HFF-Myc (cell line): Measurements from ENCODE around the gene COPB2.

Experiments used
- DNase-seq: peaks from one replicate; pipeline ENCODE4 v3.0.0-alpha.2; 2011; ENCODE audit warnings: low read depth; ENCODE audit errors: extremely low read depth
- H3K4me3 ChIP-seq: replicated peaks from 2 replicates; pipeline ENCODE4 v1.5.1; 2011; ENCODE audit warnings: low read depth, mild to moderate bottlenecking, control low read depth, low read length
- TF ChIP-seq, protein P1 (sequence below): IDR thresholded peaks from 2 replicates; pipeline ENCODE4 v1.5.1; 2012; ENCODE audit warnings: mild to moderate bottlenecking, low read depth, low read length, control low read depth; ENCODE audit errors: missing control alignments

The COPB2 gene

GRCh38 chr3:139332092-139332491, 57.4 kb downstream of the COPB2 start:
- DNase-seq = no peak
- no peak overlapping the region for H3K4me3 ChIP-seq
- TF ChIP-seq, protein P1, sequence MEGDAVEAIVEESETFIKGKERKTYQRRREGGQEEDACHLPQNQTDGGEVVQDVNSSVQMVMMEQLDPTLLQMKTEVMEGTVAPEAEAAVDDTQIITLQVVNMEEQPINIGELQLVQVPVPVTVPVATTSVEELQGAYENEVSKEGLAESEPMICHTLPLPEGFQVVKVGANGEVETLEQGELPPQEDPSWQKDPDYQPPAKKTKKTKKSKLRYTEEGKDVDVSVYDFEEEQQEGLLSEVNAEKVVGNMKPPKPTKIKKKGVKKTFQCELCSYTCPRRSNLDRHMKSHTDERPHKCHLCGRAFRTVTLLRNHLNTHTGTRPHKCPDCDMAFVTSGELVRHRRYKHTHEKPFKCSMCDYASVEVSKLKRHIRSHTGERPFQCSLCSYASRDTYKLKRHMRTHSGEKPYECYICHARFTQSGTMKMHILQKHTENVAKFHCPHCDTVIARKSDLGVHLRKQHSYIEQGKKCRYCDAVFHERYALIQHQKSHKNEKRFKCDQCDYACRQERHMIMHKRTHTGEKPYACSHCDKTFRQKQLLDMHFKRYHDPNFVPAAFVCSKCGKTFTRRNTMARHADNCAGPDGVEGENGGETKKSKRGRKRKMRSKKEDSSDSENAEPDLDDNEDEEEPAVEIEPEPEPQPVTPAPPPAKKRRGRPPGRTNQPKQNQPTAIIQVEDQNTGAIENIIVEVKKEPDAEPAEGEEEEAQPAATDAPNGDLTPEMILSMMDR = no peak

GRCh38 chr3:139329364-139329850, 60.0 kb downstream of the COPB2 start:
- TF ChIP-seq, protein P1 = peak; percentile 98
- H3K4me3 ChIP-seq = no peak overlapping the region
- DNase-seq = peak; percentile 42

DNA sequence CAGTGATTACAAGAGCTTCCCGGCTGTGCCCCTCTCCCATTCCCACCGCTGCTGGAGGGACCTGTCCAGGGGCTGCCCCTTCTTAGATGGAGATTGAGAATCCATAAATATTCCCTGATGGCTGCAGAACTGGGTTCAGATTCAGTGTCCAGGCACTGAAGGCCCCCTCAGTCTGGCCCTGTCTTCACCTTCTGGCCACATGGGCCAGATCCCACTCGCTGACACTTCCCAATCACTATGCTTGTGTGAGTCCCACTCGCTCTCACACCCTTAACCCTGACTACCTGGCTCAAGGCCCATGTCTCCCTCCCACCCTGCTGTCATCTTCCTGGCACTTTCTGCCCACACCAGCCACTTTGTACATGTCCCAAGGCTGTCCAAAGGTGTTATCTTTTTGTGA, 61.1 kb downstream of the COPB2 start:
- TF ChIP-seq, protein P1 = no peak
- no peak overlapping the region for H3K4me3 ChIP-seq
- DNase-seq = no peak

GRCh38 chr3:139327861-139328260, 61.6 kb downstream of the COPB2 start:
- H3K4me3 ChIP-seq = no peak overlapping the region
- TF ChIP-seq, protein P1 = no peak
- no peak for DNase-seq

GRCh38 chr3:139327231-139327630, 62.2 kb downstream of the COPB2 start:
- TF ChIP-seq, protein P1 = no peak
- H3K4me3 ChIP-seq = no peak overlapping the region
- no peak for DNase-seq

- H3K4me3 ChIP-seq = no peak overlapping the region
- TF ChIP-seq, protein P1 = no peak
- DNase-seq = no peak
These were observed 62.7 kb downstream of the COPB2 start for GRCh38 chr3:139326707-139327106.

GRCh38 chr3:139326131-139326530, 63.3 kb downstream of the COPB2 start:
- no peak for DNase-seq
- TF ChIP-seq, protein P1 = no peak

More at GRCh38 chr3:139326131-139326530, 63.3 kb downstream of the COPB2 start:
- no peak overlapping the region for H3K4me3 ChIP-seq
